Measurements from ENCODE around the gene RWDD3. TPM values are rescaled to one million over a fixed set of nuclear protein-coding genes. Genes with fewer than 3 reads are reported as not detected.

The RWDD3 gene
- total RNA-seq, 2 donors from 2014 or later, result 12.9 to 22.0 TPM

DNA sequence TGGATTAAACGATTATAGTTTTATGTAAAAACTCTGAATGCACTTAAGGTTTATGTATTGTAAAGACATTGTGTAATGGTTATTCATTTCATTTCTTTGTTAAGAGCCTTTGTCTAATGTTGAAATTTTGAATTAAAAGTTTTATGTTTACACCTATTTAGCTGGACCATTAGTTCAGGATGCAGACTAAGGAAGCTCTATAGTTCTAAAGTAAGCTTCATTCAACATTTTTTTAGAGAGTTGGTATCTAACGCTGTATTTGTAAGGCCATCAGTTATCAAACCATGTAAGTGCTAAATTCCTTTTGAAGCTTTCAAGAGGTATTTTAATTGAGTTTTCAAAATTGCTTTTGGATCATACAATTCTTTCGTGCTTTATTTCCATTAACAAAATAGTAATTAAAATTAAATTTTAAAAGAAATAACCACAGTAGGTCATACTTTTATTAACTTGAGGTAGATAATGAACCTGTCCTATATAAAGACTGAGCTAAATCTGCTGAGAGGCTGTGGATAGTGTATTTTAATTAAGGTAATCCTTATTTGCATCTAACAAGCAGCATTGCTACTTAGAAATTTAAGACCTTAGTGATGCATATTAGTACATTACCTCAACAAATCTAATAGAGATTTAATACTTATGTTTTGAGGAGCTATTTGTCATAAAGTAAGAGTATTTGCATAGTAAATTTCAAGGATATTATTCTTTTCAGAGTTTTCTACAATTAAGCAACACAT is 47.9 kb downstream of the RWDD3 start:
- H3K9me3 ChIP-seq, result no peaks in the 10 kb centered on the region
- intact Hi-C loops (cut with DNase I), result no loop called here
- TF ChIP-seq, protein P1, sequence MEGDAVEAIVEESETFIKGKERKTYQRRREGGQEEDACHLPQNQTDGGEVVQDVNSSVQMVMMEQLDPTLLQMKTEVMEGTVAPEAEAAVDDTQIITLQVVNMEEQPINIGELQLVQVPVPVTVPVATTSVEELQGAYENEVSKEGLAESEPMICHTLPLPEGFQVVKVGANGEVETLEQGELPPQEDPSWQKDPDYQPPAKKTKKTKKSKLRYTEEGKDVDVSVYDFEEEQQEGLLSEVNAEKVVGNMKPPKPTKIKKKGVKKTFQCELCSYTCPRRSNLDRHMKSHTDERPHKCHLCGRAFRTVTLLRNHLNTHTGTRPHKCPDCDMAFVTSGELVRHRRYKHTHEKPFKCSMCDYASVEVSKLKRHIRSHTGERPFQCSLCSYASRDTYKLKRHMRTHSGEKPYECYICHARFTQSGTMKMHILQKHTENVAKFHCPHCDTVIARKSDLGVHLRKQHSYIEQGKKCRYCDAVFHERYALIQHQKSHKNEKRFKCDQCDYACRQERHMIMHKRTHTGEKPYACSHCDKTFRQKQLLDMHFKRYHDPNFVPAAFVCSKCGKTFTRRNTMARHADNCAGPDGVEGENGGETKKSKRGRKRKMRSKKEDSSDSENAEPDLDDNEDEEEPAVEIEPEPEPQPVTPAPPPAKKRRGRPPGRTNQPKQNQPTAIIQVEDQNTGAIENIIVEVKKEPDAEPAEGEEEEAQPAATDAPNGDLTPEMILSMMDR (IDR thresholded peaks at IDR 0.05), result no peak
- no peak overlapping the region for H3K9ac ChIP-seq (ENCODE audit: low read depth in 2 of 2, low read length in 2 of 2)
- H3K4me3 ChIP-seq, result no peak overlapping the region
- no peak for DNase-seq
- H3K27me3 ChIP-seq, result no peaks in the 10 kb centered on the region
- H3K4me1 ChIP-seq, result no peaks in the 10 kb centered on the region
- H3K36me3 ChIP-seq, result no peaks in the 10 kb centered on the region
- H3K27ac ChIP-seq, result no peak overlapping the region

DNA sequence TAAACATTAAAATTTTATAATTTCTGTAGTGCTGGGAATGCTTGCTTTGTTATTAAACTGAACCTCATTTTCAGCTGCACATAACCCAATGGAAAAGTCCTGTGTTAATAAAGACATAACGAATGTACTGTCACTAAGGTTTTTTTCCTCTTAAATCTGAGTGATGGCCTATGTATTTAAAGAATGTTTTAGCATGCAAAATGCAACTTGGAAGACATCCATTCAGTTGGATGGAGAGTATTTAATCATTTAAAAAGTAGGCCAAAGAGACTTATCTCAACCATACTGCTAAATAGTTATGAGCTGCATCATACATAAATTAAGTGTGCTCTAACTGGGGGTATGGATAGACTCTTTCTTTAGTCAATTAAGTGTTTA is 48.5 kb downstream of the RWDD3 start:
- no peak for DNase-seq
- intact Hi-C loops (cut with DNase I), result no loop called here
- no peaks in the 10 kb centered on the region for H3K9me3 ChIP-seq
- TF ChIP-seq, protein P1 (IDR thresholded peaks at IDR 0.05), result no peak
- no peak overlapping the region for H3K27ac ChIP-seq
- H3K9ac ChIP-seq (ENCODE audit: low read depth in 2 of 2, low read length in 2 of 2), result no peak overlapping the region
- H3K36me3 ChIP-seq, result no peaks in the 10 kb centered on the region
- no peaks in the 10 kb centered on the region for H3K4me1 ChIP-seq
- no peak overlapping the region for H3K4me3 ChIP-seq
- no peaks in the 10 kb centered on the region for H3K27me3 ChIP-seq

DNA sequence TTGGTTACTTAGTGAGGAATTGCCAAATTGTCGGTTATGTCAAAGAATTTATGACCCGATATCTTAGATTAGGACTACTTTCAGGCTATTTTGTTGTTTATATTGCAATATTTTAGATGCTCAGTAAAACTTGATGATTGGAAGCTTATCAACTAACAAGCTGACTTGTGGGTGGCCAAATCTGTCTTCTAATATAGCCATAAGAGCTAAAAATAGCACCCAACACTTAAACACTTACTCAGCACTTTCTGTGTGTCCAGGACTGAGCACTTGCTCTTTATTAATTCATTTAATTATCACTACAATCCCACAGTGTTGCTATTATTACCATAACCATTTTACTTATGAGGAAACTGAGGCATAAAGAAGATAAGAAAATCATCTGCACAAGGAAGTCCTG is 50.4 kb downstream of the RWDD3 start:
- Histone ChIP-seq H3K4me3 (no peak overlapping the region), H3K27me3 (no peaks in the 10 kb centered on the region), H3K9ac (ENCODE audit: low read depth in 2 of 2, low read length in 2 of 2) (no peak overlapping the region), H3K9me3 (no peaks in the 10 kb centered on the region), H3K27ac (no peak overlapping the region), H3K36me3 (no peaks in the 10 kb centered on the region), H3K4me1 (no peaks in the 10 kb centered on the region)
- TF ChIP-seq, protein P1 (IDR thresholded peaks at IDR 0.05), result no peak
- intact Hi-C loops (cut with DNase I), result no loop called here
- DNase-seq, result no peak

DNA sequence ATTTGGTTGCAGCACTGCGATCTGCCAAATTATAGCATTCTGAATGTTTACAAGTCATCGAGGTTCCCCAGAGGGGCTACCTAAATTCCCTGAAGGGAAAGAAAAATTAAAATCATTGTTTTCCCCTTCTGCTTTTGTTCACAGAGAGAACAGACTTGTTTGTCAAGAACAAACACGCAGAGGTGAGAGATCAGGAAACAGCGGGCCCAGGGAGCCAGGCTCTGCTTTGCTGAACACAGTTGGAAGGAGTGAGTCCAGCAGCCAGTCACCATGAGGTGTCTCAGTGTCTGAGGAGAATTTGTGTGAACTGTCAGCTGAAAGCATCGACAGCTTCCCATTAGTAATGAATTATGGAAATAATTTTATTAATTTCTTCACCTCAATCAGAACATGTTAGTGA is 52.5 kb downstream of the RWDD3 start:
- Histone ChIP-seq H3K4me1 (no peaks in the 10 kb centered on the region), H3K4me3 (no peak overlapping the region), H3K9ac (ENCODE audit: low read depth in 2 of 2, low read length in 2 of 2) (no peak overlapping the region), H3K27me3 (no peaks in the 10 kb centered on the region), H3K9me3 (no peaks in the 10 kb centered on the region), H3K27ac (no peak overlapping the region), H3K36me3 (no peaks in the 10 kb centered on the region)
- intact Hi-C loops (cut with DNase I), result no loop called here
- TF ChIP-seq, protein P1 (IDR thresholded peaks at IDR 0.05), result no peak
- DNase-seq, result no peak

DNA sequence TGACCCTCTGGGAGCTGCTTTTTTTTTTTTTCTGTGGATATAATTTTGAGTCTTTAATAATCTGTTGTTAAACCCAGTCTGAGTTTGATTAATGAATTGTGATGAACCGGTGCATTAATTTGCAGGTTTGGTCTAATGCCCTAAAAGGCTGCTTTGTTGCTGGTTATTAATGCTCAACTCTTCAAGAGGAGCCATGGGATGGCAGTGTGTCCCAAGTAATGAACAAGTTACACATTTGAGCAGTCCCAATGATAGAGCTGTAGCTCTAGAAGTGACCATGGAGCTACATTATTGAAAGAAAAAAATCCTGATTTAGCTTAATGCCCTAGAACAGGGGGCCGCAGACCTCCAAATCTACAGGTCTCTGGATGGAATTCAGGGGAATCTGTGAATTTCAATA is 53.1 kb downstream of the RWDD3 start:
- Histone ChIP-seq H3K4me1 (no peaks in the 10 kb centered on the region), H3K9me3 (no peaks in the 10 kb centered on the region), H3K9ac (ENCODE audit: low read depth in 2 of 2, low read length in 2 of 2) (no peak overlapping the region), H3K27ac (no peak overlapping the region), H3K4me3 (no peak overlapping the region), H3K27me3 (no peaks in the 10 kb centered on the region), H3K36me3 (no peaks in the 10 kb centered on the region)
- TF ChIP-seq, protein P1 (IDR thresholded peaks at IDR 0.05), result no peak
- intact Hi-C loops (cut with DNase I), result no loop called here
- no peak for DNase-seq

Data from colonic mucosa (tissue), 4 donors.